ENCODE measurements around the gene MYCBPAP.

Gene MYCBPAP

DNA sequence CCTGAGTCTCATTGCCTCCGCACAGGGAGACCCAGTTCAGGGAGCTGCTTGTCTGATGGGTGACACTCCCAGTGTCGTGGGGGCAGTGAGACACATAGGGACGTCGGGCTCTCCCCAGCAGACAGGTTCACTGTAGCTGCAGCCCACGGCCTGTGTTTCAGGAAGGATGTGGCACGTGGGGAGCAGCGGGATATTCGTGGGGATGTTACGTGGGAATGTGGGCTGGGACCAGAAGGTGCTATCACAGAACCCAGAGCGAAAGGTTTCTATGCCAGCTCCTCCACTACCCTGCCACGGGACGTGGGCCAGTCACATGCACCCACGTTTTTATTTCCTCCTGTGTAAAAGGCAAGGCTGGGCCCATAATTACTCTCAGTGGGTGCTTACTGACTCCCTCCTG, 68.6 kb downstream of the MYCBPAP start:
- H3K4me3 ChIP-seq (ENCODE audit: low read depth, low read length) = no peak overlapping the region
- TF ChIP-seq, protein P1, sequence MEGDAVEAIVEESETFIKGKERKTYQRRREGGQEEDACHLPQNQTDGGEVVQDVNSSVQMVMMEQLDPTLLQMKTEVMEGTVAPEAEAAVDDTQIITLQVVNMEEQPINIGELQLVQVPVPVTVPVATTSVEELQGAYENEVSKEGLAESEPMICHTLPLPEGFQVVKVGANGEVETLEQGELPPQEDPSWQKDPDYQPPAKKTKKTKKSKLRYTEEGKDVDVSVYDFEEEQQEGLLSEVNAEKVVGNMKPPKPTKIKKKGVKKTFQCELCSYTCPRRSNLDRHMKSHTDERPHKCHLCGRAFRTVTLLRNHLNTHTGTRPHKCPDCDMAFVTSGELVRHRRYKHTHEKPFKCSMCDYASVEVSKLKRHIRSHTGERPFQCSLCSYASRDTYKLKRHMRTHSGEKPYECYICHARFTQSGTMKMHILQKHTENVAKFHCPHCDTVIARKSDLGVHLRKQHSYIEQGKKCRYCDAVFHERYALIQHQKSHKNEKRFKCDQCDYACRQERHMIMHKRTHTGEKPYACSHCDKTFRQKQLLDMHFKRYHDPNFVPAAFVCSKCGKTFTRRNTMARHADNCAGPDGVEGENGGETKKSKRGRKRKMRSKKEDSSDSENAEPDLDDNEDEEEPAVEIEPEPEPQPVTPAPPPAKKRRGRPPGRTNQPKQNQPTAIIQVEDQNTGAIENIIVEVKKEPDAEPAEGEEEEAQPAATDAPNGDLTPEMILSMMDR (IDR thresholded peaks at IDR 0.05; ENCODE audit: borderline replicate concordance, insufficient read depth, low read depth, low read length) = no peak

DNA sequence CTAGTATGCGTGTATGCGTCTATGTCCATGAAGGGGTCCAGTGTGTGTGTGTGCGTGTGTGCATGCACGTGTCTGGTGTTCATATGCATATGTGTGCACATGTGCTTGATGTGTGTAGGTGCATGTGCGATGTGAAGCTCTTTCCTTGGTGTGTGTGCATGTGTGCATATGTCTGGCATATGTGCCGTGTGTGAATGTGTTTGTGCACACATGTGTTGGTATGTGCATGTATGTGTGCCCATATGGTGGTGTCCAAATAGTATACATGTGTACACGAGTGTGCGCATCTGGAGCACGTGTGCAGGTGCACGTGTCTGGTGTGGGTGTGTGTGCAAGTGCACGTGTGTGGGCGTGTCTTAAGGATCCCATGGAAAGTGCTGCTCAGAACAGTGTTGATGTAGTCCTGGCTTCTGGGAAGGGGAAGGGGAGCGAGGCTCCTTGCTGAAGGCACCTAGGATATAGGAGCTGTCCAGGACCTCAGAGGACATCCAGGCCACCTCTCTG, 69.3 kb downstream of the MYCBPAP start:
- TF ChIP-seq, protein P1 (IDR thresholded peaks at IDR 0.05; ENCODE audit: borderline replicate concordance, insufficient read depth, low read depth, low read length) = no peak

DNA sequence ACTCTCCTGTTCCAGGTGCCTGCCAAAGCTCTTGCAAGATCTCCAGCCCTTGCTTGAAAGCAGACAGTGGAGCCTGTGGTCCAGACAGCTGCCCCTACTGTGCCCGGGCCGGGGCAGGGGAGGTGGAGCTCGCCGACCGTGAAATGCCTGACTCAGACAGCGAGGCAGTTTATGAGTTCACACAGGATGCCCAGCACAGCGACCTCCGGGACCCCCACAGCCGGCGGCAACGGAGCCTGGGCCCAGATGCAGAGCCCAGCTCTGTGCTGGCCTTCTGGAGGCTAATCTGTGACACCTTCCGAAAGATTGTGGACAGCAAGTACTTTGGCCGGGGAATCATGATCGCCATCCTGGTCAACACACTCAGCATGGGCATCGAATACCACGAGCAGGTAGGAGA, 69.9 kb downstream of the MYCBPAP start:
- no peak overlapping the region for H3K4me3 ChIP-seq (ENCODE audit: low read depth, low read length)
- TF ChIP-seq, protein P1 (IDR thresholded peaks at IDR 0.05; ENCODE audit: borderline replicate concordance, insufficient read depth, low read depth, low read length) = no peak

More for the DNA sequence above, 69.3 kb downstream of the MYCBPAP start:
- no peak overlapping the region for H3K4me3 ChIP-seq (ENCODE audit: low read depth, low read length)

DNA sequence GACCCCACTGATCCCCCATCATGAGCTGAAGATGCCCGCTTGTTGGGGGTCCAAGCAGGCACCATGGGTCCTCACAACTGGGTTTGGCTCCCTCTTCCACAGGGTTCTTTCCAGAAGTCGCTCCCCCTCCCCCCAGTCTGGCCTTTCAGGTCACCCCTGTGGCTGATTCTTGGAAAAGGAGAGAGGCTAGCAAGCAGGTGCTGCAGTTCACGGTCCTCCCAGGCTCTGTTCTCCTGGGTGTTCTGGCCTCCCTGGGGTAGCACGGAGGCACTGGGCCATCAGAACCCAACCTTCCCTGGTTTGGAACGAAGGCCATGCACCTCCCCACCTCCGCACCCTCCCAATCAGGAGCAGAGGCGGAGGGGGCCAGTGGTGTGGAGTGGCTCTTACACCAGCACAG, 71.2 kb downstream of the MYCBPAP start:
- TF ChIP-seq, protein P1 (IDR thresholded peaks at IDR 0.05; ENCODE audit: borderline replicate concordance, insufficient read depth, low read depth, low read length) = no peak
- no peak overlapping the region for H3K4me3 ChIP-seq (ENCODE audit: low read depth, low read length)

DNA sequence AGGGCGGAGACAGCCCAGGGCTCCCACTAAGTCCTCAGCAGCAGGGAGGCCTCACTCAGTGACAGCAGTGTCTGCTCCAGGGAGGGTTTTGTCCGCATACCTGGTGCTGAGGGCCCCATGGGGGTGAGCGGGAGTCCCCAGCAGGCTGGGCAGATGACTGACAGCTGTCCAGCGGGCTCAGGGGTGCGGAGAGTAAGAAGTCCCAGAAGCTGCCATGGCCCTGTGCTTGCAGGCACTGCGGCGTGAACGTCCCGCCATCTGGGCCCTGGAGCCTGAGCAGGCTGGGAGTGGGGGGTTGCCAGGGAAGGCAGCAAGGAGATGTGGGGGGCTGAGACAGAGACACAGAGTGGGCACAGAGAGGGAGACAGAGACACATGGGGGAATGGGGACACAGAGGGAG, 72.4 kb downstream of the MYCBPAP start:
- TF ChIP-seq, protein P1 (IDR thresholded peaks at IDR 0.05; ENCODE audit: borderline replicate concordance, insufficient read depth, low read depth, low read length) = no peak
- H3K4me3 ChIP-seq (ENCODE audit: low read depth, low read length) = no peak overlapping the region

Measured in GM12875 (cell line).